K562 (cell line): ENCODE measurements around the gene KCND3.

Experiments
- ATF7 ChIP-seq: fragments of 450-650 bp; IDR thresholded peaks from 2 replicates; pipeline ENCODE4 v1.7.1; 2014; ENCODE audit warnings: mild to moderate bottlenecking, moderate library complexity
- CBX5 ChIP-seq: IDR thresholded peaks from 2 replicates; pipeline ENCODE4 v1.6.1; 2014; ENCODE audit warnings: low read depth, borderline replicate concordance
- ERF ChIP-seq: fragments of 450-650 bp; formaldehyde crosslinking; IDR thresholded peaks from 2 replicates; pipeline ENCODE4 v1.4.0; 2020; ENCODE audit warnings: mild to moderate bottlenecking, mixed read lengths
- MXI1 ChIP-seq: IDR thresholded peaks from 2 replicates; pipeline ENCODE4 v1.6.1; 2011; ENCODE audit warnings: low read depth, mild to moderate bottlenecking, improper control_type of control experiment, low read length
- PCBP2 ChIP-seq: fragments of 200-400 bp; formaldehyde crosslinking; IDR thresholded peaks from 2 replicates; pipeline ENCODE4 v1.6.1; 2018; ENCODE audit warnings: low read length, low read depth, mild to moderate bottlenecking, moderate library complexity; ENCODE audit not compliant: poor library complexity, severe bottlenecking
- POLR2AphosphoS5 ChIP-seq: IDR thresholded peaks from 2 replicates; pipeline ENCODE4 v1.6.1; 2011; ENCODE audit warnings: mild to moderate bottlenecking, low read depth, low read length, moderate library complexity; ENCODE audit not compliant: control insufficient read depth, insufficient read depth
- SMC3 ChIP-seq: conservative IDR thresholded peaks from 2 replicates; pipeline ENCODE4 v1.6.1; 2011; ENCODE audit warnings: low read depth, low read length, improper control_type of control experiment; ENCODE audit not compliant: insufficient read depth
- YBX1 ChIP-seq: fragments of 450-650 bp; IDR thresholded peaks from 2 replicates; pipeline ENCODE4 v1.7.1; 2016; ENCODE audit warnings: mild to moderate bottlenecking
- ZNF24 ChIP-seq: fragments of 450-650 bp; IDR thresholded peaks from 2 replicates; pipeline ENCODE4 v1.6.1; 2016
- TF ChIP-seq, protein P1 (sequence below): fragments of 250-450 bp; sonication (Bioruptor Pico); IDR thresholded peaks from 2 replicates; pipeline ENCODE4 v1.5.0; 2021
- TF ChIP-seq, protein P2 (sequence below): fragments of 250-450 bp; sonication (Bioruptor Pico); IDR thresholded peaks from 2 replicates; pipeline ENCODE4 v1.5.0; 2020; ENCODE audit warnings: mild to moderate bottlenecking

DNA sequence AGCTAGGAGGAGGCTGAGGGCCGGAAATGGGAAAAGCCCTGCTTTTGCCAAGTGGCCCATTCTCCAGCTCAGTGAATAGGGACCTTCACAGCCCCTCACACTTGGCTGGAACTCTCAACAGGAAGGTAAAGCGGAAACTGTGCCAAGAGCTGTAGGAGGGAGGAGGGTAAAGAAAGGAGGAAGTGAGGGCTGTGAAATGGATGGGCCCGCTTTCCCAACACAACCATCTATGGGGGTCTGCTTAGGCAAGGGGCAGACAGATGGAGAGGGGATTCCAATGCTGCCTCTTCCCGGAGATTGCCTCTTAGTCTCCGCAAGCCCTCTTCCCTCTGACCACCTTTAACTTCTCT, 255.5 kb downstream of the KCND3 start:
- TF ChIP-seq YBX1, result no peak
- TF ChIP-seq PCBP2, result no peak
- TF ChIP-seq SMC3, result no peak
- TF ChIP-seq, protein P1, sequence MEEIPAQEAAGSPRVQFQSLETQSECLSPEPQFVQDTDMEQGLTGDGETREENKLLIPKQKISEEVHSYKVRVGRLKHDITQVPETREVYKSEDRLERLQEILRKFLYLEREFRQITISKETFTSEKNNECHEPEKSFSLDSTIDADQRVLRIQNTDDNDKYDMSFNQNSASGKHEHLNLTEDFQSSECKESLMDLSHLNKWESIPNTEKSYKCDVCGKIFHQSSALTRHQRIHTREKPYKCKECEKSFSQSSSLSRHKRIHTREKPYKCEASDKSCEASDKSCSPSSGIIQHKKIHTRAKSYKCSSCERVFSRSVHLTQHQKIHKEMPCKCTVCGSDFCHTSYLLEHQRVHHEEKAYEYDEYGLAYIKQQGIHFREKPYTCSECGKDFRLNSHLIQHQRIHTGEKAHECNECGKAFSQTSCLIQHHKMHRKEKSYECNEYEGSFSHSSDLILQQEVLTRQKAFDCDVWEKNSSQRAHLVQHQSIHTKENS (CRISPR knock-in tag), result no peak
- TF ChIP-seq POLR2AphosphoS5, result no peak
- TF ChIP-seq MXI1, result no peak
- TF ChIP-seq, protein P2, sequence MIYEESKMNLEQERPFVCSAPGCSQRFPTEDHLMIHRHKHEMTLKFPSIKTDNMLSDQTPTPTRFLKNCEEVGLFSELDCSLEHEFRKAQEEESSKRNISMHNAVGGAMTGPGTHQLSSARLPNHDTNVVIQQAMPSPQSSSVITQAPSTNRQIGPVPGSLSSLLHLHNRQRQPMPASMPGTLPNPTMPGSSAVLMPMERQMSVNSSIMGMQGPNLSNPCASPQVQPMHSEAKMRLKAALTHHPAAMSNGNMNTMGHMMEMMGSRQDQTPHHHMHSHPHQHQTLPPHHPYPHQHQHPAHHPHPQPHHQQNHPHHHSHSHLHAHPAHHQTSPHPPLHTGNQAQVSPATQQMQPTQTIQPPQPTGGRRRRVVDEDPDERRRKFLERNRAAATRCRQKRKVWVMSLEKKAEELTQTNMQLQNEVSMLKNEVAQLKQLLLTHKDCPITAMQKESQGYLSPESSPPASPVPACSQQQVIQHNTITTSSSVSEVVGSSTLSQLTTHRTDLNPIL, result no peak
- no peak for TF ChIP-seq ZNF24
- TF ChIP-seq ATF7, result no peak
- TF ChIP-seq CBX5, result no peak
- TF ChIP-seq ERF (CRISPR knock-in tag), result no peak
